Activated gamma-delta T cell (primary cell): ENCODE results near the gene CCL18.
"Not testable (repeated sequence)": the region's sequence is repeated elsewhere in the genome, so short reads cannot be mapped to it uniquely, and the experiment has no call there.

Source experiments
- DNase-seq: peaks from one replicate; lab custom pipeline; 2025; lab: John Stamatoyannopoulos, UW
- total RNA-seq, 2 donors: gene quantifications; one replicate each; lab custom pipeline; 2026; lab: John Stamatoyannopoulos, UW

CCL18 gene
- 0.04 to 0.10 reads per million in 2 donors for total RNA-seq

DNA sequence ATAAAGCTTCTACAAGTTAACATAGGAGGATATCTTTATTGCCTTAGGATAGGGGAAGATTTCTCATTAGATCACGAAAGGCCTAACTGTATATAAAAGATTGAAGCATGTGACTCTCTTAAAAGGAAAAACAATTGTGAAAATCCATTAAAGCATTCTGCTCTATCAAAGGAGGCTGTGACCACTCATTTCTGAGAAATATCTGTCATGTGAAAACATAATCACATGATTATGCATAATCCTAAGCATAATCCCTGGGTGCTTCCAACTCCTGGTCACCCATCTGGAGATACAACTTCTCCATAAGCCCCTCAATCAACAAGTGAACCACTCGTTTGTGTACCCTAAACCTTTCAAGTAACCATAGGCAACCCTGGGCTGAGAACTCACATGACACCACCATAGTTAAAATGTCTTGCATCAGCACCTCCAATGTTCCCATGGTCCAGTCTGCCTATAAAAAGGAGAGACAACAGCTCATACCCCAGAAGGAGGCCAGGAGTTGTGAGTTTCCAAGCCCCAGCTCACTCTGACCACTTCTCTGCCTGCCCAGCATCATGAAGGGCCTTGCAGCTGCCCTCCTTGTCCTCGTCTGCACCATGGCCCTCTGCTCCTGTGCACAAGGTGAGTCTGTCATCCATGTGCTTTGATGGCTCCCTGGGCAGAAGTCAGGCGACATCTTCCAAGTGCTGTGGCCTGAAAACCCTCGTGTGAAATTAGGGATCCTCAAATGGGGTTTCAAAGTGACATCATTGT is at the start of gene CCL18:
CCL18 (plus strand) TSS at position 487 of the 756 bp plus-strand sequence; CDS start at position 558, 71 bp downstream.
- no peak for DNase-seq

GRCh38 chr17:36014946-36015345 is 49.1 kb upstream of the CCL18 start:
- no peak for DNase-seq

- DNase-seq: not testable (repeated sequence)
Measured at GRCh38 chr17:36015895-36016294, 48.2 kb upstream of the CCL18 start.

- DNase-seq: no peak
Measured at GRCh38 chr17:36016555-36016954, 47.5 kb upstream of the CCL18 start.

DNA sequence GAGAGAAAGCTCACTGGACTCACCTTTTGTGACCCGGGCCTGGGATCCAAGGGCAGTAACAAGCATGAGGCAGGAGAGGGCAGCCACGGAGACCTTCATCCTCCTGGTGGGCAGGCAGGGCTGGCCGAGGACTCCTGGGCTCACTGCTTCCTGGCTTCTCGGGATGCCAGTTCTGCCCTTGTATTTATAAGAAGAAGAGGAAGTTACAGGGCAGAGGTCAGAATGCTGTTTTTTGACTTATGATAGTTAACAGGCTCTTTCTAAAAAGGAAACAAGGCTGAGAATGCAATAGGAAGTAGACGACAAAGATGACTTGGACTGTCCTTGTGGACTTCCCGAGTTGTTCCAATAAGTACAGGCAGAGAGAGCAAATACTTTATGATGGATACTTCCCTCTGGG is 46.3 kb upstream of the CCL18 start, which contains the start of gene CCL23:
CCL23 (minus strand) TSS at position 174 of the 400 bp plus-strand sequence; CDS start at position 99, 75 bp downstream.
- DNase-seq: no peak

DNA sequence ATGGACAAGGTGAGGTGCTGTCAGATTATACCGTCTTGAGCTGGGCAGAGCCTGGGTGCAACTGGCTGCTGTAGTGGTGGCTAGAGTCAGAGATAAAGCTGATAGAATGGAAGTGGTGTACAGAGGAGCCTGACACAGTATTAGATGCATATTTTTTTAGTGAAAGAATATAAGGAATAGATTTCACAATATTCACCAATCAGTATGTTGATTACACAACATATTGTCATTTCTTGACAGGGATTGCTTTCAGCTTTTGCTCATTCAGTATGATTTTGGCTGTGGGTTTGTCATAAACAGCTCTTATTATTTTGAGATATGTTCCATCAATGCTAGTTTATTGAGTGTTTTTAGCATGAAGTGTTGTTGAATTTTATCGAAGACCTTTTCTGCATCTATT is 44.6 kb upstream of the CCL18 start:
- no peak for DNase-seq

- no peak for DNase-seq
Measured at GRCh38 chr17:36024106-36024869, 39.8 kb upstream of the CCL18 start.

- no peak for DNase-seq
Measured at GRCh38 chr17:36027761-36028160, 36.3 kb upstream of the CCL18 start.

- DNase-seq: no peak
Measured at GRCh38 chr17:36030956-36031355, 33.1 kb upstream of the CCL18 start.

- DNase-seq: no peak
Measured at GRCh38 chr17:36034127-36034526, 29.9 kb upstream of the CCL18 start.

DNA sequence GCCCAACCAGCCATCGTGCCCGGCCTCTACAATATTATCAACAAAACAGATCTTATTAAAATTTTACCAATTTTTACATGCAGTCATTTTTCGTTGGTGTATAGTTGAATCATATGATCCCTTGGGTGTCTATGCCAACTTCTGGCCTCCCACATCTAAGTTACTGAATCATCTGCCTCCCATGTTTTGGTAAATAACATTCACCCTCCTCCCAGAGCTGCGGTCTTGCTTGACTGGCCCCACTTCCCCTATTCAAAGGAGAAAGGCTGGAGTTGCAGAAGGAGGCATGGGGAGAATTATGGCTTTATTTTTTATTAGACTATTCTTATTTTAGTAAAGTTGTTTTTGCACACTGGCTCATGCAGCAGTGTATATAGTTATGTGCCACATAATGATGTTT is 27.8 kb upstream of the CCL18 start:
- no peak for DNase-seq

DNA sequence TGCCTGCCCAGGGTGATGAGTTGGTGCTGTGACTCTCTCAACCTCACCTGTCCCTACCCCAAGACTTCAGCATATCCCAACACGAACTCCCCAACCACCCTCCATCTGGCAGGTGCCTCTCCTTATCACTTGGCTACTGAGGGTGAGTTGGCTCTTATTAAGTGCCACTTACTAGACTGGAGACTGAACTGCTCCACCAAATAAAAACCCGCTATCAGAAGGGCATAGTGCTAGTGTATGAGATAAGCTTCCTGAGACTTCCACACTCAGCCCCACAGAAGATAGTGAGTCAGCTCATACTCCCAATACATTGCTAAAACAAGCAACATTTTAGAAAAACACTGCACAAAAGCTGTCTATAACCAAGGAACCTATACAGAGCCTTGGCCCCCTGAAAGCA is 16.0 kb upstream of the CCL18 start:
- DNase-seq: no peak

DNA sequence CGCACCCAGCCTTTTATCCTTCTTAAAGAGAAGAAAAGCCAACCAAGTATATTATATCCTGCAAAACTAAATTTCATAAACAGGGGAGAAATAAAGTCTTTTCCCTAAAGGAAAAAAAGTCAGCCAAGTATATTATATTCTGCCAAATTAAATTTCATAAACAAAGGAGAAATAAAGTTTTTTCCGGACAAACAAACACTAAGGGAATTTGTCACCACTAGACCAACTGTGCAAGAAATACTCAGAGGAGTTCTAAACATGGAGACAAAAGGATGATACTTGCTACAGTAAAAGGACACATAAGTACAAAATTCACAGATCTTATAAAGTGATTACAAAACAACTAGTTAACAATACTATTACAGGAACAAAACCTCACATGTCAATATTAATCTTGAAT is 14.4 kb upstream of the CCL18 start:
- no peak for DNase-seq

DNA sequence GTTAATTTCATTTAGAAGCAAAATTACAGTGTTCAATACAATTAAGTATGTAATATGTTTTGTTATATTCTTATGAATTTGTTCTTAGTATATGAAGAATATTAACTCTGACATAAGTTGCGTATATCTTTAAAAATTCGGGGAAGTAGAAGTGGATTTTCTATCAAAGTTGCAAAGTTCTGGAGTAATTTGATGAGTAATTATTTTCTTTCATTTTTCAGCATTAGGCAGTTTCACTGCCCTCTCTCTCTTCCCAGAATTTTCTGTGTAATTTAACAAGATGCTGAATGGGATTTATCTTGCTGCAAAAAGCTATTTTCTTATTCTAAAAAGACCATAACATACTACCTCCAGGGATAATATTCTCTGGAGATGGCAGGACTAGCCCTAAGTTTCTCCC is 8.9 kb upstream of the CCL18 start:
- DNase-seq: no peak

DNA sequence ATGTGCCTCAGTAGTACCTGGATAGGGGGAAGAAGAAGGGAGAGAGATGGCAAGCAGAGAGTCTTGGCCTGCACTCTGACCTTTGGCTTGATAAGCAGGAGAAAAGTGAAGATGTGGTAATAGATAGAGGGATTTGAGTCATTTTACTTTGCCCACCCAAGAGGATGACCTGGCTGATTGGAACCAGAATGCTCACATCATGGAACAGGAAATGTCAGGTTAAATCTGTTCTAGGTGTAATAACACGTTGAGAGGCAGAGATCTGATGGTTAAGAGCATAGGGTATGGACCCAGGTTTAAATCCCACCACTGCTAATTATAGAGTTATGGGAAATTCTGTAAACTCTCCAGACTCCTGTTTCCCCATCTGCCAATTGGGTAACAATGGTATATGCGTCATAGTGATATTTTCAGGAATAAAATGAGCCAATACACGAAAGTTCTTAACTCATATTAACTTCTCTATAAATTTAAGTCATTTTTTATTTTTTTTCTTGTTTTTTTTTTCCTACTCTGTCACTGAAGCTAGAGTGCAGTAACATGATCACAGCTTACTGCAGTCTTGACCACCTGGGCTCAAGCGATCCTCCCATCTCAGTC is 8.1 kb upstream of the CCL18 start:
- no peak for DNase-seq

DNA sequence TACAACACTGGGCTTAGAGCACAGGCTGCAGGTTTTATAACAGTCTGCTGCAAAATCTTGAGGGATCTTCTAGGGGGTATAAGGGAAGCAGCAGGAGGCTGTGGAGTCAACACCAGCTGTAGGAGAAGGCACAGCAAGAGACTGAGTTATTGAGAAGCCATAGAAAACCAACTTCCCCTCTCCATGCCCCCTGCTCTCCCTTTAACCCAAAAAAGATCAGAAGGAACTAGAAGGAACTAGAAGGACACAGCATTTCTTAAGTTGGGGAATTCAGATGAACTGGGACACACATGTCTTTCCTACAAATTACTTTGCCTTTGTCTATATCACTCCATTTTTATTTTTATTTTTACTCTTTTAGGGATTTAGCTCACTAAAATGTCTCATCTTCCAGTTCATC is 6.2 kb upstream of the CCL18 start:
- DNase-seq: no peak

DNA sequence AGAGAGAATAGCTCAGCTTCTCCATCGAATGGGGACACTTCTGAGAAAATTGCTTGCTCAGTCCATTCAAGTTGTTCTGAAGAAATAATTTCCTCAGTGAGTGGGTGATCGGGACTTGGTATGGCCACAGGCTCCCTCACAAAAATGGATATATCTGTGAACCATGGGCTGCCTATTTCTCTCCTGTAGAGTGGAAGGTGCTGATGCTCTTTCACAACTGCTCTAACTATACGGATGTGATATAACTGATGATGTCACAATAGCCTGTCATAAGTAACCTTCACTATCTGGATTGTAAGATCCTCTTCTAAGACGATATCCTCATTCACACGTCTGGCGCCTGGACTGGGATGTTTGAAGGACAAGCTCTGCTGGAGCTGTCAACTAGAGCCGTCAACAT is 4.7 kb upstream of the CCL18 start:
- DNase-seq: no peak

DNA sequence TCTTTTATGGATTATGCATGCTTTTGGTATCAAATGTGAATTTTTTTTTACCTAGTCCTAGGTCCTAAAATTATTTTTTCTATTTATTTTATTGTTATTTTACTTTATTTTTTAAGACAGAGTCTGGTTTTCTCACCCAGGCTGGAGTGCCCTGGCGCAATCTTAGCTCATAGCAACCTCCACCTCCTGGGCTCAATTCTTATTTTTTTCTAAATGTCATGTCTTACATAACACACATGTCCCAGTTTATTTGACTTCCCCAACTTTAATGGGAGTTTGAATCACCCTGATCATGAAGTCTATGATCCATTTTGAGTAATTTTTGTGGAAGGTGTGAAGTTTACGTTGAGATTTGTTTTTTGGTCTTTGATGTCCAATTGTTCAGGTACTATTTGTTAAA is 3.3 kb upstream of the CCL18 start:
- no peak for DNase-seq

DNA sequence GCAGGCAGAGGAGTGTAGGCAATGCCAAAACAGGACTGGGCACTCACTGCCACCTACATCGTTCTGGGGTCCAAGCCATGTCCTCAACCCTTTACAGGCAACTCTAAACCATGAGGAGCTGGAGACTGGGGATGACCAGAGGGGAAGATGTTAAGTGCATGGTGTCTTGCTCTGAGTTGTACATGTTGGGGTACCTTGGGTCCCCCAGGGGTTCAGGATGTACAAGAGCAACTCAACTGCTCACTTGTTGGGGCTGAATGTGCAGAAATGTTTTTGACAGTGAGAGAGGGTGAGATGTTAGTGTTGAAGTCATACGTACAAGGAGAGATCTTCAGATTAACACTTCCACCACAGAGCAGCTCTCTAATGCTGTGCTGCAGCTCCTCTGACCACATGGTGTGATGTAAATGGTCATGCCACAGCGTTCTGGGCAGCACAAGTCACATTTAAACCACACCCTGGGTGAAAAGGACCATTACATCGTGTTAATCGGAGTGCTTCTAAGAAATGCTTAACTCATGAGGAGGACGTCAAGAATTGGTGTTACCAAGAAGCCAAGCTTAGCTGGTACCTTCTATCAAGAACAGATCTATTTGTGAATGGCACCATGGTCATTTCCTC is 2.4 kb downstream of the CCL18 start:
- no peak for DNase-seq

GRCh38 chr17:36068524-36068923 is 4.5 kb downstream of the CCL18 start:
- DNase-seq: no peak

- no peak for DNase-seq
Measured at GRCh38 chr17:36069136-36069535, 5.1 kb downstream of the CCL18 start.

GRCh38 chr17:36070427-36070826 is 6.4 kb downstream of the CCL18 start:
- no peak for DNase-seq
